ENCODE measurements around the gene TRAK1.
A peak's percentile ranks its signal among the peaks of the same experiment; 100 is the strongest.
"Not testable (repeated sequence)": the region's sequence is repeated elsewhere in the genome, so short reads cannot be mapped to it uniquely, and the experiment has no call there.

Gene TRAK1

GRCh38 chr3:42101048-42101447 is 9.9 kb downstream of the TRAK1 start:
- no peak for DNase-seq

- DNase-seq, result no peak
Measured at GRCh38 chr3:42101481-42101880, 10.3 kb downstream of the TRAK1 start.

- DNase-seq, result no peak
Measured at GRCh38 chr3:42102571-42102970, 11.4 kb downstream of the TRAK1 start.

GRCh38 chr3:42103921-42104665 is 12.9 kb downstream of the TRAK1 start:
- DNase-seq, result not testable (repeated sequence)

- not testable (repeated sequence) for DNase-seq
Measured at GRCh38 chr3:42105994-42106393, 14.8 kb downstream of the TRAK1 start.

GRCh38 chr3:42106646-42107045 is 15.5 kb downstream of the TRAK1 start:
- DNase-seq, result no peak

- no peak for DNase-seq
Measured at GRCh38 chr3:42110631-42111030, 19.5 kb downstream of the TRAK1 start.

GRCh38 chr3:42114130-42114725 is 23.1 kb downstream of the TRAK1 start:
- DNase-seq, result no peak

GRCh38 chr3:42115215-42115614 is 24.1 kb downstream of the TRAK1 start:
- no peak for DNase-seq

GRCh38 chr3:42115946-42116345 is 24.8 kb downstream of the TRAK1 start:
- DNase-seq, result no peak

- no peak for DNase-seq
Measured at GRCh38 chr3:42116466-42116865, 25.3 kb downstream of the TRAK1 start.

GRCh38 chr3:42117175-42118008 is 26.2 kb downstream of the TRAK1 start:
- no peak for DNase-seq

- peak; percentile 28 for DNase-seq
Measured at GRCh38 chr3:42118762-42119361, 27.7 kb downstream of the TRAK1 start.

GRCh38 chr3:42119561-42120355 is 28.6 kb downstream of the TRAK1 start:
- peak; percentile 50 for DNase-seq

- no peak for DNase-seq
Measured at GRCh38 chr3:42120866-42121265, 29.7 kb downstream of the TRAK1 start.

- DNase-seq, result no peak
Measured at GRCh38 chr3:42122261-42123011, 31.3 kb downstream of the TRAK1 start.

- DNase-seq, result no peak
Measured at GRCh38 chr3:42123012-42123581, 31.9 kb downstream of the TRAK1 start.

- DNase-seq, result no peak
Measured at GRCh38 chr3:42123824-42124658, 32.9 kb downstream of the TRAK1 start.

- DNase-seq, result no peak
Measured at GRCh38 chr3:42127226-42127625, 36.1 kb downstream of the TRAK1 start.

- no peak for DNase-seq
Measured at GRCh38 chr3:42128526-42128925, 37.4 kb downstream of the TRAK1 start.

Data from GF-D8 (cell line).